ENCODE measurements around the gene ZNF805.

Gene ZNF805

GRCh38 chr19:57262044-57262443 is 21.6 kb downstream of the ZNF805 start:
- no peak overlapping the region for H3K4me3 ChIP-seq (ENCODE audit: control insufficient read depth, low read depth, low read length)
- no peak for DNase-seq (ENCODE audit: low read depth)
- TF ChIP-seq, protein P1, sequence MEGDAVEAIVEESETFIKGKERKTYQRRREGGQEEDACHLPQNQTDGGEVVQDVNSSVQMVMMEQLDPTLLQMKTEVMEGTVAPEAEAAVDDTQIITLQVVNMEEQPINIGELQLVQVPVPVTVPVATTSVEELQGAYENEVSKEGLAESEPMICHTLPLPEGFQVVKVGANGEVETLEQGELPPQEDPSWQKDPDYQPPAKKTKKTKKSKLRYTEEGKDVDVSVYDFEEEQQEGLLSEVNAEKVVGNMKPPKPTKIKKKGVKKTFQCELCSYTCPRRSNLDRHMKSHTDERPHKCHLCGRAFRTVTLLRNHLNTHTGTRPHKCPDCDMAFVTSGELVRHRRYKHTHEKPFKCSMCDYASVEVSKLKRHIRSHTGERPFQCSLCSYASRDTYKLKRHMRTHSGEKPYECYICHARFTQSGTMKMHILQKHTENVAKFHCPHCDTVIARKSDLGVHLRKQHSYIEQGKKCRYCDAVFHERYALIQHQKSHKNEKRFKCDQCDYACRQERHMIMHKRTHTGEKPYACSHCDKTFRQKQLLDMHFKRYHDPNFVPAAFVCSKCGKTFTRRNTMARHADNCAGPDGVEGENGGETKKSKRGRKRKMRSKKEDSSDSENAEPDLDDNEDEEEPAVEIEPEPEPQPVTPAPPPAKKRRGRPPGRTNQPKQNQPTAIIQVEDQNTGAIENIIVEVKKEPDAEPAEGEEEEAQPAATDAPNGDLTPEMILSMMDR (IDR thresholded peaks at IDR 0.05; ENCODE audit: control insufficient read depth, insufficient read depth, low read depth, low read length, missing control alignments): no peak

GRCh38 chr19:57263244-57263741 is 22.9 kb downstream of the ZNF805 start:
- TF ChIP-seq, protein P1 (IDR thresholded peaks at IDR 0.05; ENCODE audit: control insufficient read depth, insufficient read depth, low read depth, low read length, missing control alignments): no peak
- DNase-seq (ENCODE audit: low read depth): no peak
- H3K4me3 ChIP-seq (ENCODE audit: control insufficient read depth, low read depth, low read length): no peak overlapping the region

GRCh38 chr19:57267291-57267690 is 26.9 kb downstream of the ZNF805 start:
- TF ChIP-seq, protein P1 (IDR thresholded peaks at IDR 0.05; ENCODE audit: control insufficient read depth, insufficient read depth, low read depth, low read length, missing control alignments): no peak
- no peak overlapping the region for H3K4me3 ChIP-seq (ENCODE audit: control insufficient read depth, low read depth, low read length)
- no peak for DNase-seq (ENCODE audit: low read depth)

DNA sequence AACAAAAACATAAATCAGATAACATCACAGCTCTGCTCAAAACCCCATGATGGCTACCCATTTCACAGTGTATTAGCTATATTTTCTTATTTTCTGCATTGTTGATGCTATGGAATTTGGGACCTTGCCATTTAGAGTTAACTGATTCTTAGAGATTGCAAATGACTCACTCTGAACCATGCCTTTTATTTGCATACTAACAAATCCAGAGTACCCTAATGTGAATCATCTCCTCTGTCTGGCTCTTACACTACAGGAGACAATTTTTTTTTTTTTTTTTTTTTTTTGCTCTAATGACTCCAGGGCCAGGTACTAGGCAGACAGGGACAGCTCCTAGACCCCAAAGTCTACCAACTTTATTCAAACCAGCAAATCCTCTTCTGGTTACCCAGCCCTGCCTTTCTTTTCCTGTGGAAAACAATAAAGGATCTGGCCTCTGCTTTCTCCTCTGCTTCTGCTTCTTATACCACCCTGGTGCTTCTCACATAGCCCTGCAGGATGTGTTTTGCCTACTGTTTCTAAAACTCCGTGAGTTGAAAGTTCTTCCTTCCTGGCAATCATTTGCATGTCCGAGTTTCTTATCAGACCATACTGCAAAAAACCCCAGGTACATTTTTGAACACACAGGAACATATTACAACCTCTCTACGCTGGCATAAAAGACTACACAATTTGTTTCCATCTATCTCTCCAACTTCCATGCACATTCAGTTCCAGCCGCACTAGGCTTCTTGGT is 29.3 kb downstream of the ZNF805 start:
- TF ChIP-seq, protein P1 (IDR thresholded peaks at IDR 0.05; ENCODE audit: control insufficient read depth, insufficient read depth, low read depth, low read length, missing control alignments): no peak
- no peak overlapping the region for H3K4me3 ChIP-seq (ENCODE audit: control insufficient read depth, low read depth, low read length)
- peak; percentile 79 for DNase-seq (ENCODE audit: low read depth)

GRCh38 chr19:57271280-57271679 is 30.8 kb downstream of the ZNF805 start:
- TF ChIP-seq, protein P1 (IDR thresholded peaks at IDR 0.05; ENCODE audit: control insufficient read depth, insufficient read depth, low read depth, low read length, missing control alignments): no peak
- no peak for DNase-seq (ENCODE audit: low read depth)
- no peak overlapping the region for H3K4me3 ChIP-seq (ENCODE audit: control insufficient read depth, low read depth, low read length)

DNA sequence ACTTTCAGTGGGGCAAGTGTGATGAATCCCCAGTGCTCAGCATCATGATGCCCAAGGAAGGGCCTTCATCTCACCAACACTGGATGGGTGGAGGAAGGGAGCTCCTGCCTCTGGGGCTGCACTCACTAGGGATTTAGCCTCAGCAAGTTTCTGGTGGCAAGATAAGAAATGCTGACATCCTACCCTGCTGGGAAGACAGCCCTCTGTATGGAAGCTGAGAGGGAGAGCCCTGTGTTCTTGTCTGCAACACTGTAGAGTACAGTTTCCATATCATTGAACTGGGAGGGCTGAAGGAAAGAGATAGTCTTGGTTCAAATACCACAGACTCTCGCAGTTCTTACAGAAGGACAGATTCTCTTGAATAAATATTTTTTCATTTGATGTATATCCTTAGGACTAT is 32.6 kb downstream of the ZNF805 start:
- H3K4me3 ChIP-seq (ENCODE audit: control insufficient read depth, low read depth, low read length): no peak overlapping the region
- TF ChIP-seq, protein P1 (IDR thresholded peaks at IDR 0.05; ENCODE audit: control insufficient read depth, insufficient read depth, low read depth, low read length, missing control alignments): no peak
- DNase-seq (ENCODE audit: low read depth): no peak

All from AG09309 (cell line).